ENCODE measurements around the gene GSTCD.

GRCh38 chr4:105662935-105663675 is 45.5 kb upstream of the GSTCD start:
- no peak for TF ChIP-seq CTCF (IDR thresholded peaks at IDR 0.05; ENCODE audit: low read length)
- no peak for TF ChIP-seq EZH2 (IDR thresholded peaks at IDR 0.05; ENCODE audit: borderline replicate concordance, low read length)

Data from OCI-LY1 (cell line).